CD14-positive monocyte (primary cell): ENCODE measurements around the gene PLCG1. TPM values are rescaled to one million over a fixed set of nuclear protein-coding genes. Genes with fewer than 3 reads are reported as not detected.

Experiments used
- DNase-seq, 3 donors: peaks; one replicate each; pipeline ENCODE4 v3.0.0-alpha.2; 2011 to 2022
- H2AFZ ChIP-seq: 2 replicates; pipeline ENCODE4 v1.6.0; 2012; ENCODE audit warnings: mild to moderate bottlenecking, low read depth, low read length, inconsistent platforms; ENCODE audit not compliant: insufficient read depth, poor library complexity, severe bottlenecking
- H3K27ac ChIP-seq, 2 donors: 1 replicate in 1 of 2; 2 replicates in 1 of 2; pipeline ENCODE4 v1.5.1; 2012 to 2013; ENCODE audit warnings: low read length in 2 of 2, control low read depth in 1 of 2, inconsistent platforms in 1 of 2, low read depth in 1 of 2, mild to moderate bottlenecking in 1 of 2
- H3K27me3 ChIP-seq, 2 donors: one replicate each; pipeline versions ENCODE4 v1.6.0 to v1.6.1; 2011 to 2013; ENCODE audit warnings: low read length in 2 of 2; ENCODE audit not compliant: control insufficient read depth in 2 of 2, insufficient read depth in 2 of 2
- H3K36me3 ChIP-seq, 2 donors: replicated peaks in 1 of 2; 1 replicate in 1 of 2; 2 replicates in 1 of 2; pipeline versions ENCODE4 v1.5.1 to v1.6.1; 2012 to 2013; ENCODE audit warnings: low read length in 2 of 2, control low read depth in 1 of 2, inconsistent platforms in 1 of 2, mild to moderate bottlenecking in 1 of 2; ENCODE audit not compliant: insufficient read depth in 2 of 2, control insufficient read depth in 1 of 2
- H3K4me1 ChIP-seq, 2 donors: 1 replicate in 1 of 2; 2 replicates in 1 of 2; pipeline versions ENCODE4 v1.5.1 to v1.6.1; 2012 to 2013; ENCODE audit warnings: low read length in 2 of 2, control low read depth in 1 of 2, inconsistent platforms in 1 of 2, mild to moderate bottlenecking in 1 of 2, moderate library complexity in 1 of 2; ENCODE audit not compliant: insufficient read depth in 2 of 2, control insufficient read depth in 1 of 2
- H3K4me2 ChIP-seq: replicated peaks from 2 replicates; pipeline ENCODE3; 2012; ENCODE audit warnings: low read length, moderate library complexity, mild to moderate bottlenecking; ENCODE audit not compliant: poor library complexity, severe bottlenecking; ENCODE audit errors: extremely low read depth
- H3K4me3 ChIP-seq, 3 experiments: fragments of 200-600 bp in 1 of 3; sonication (generic) in 1 of 3; replicated peaks in 1 of 3; 1 replicate in 2 of 3; 2 replicates in 1 of 3; pipeline ENCODE4 v1.5.1; 2011 to 2013; ENCODE audit warnings: low read length in 3 of 3, mild to moderate bottlenecking in 3 of 3, control low read depth in 2 of 3, low read depth in 2 of 3, inconsistent platforms in 1 of 3, moderate library complexity in 1 of 3
- H3K79me2 ChIP-seq: 2 replicates; pipeline ENCODE4 v1.6.0; 2012; ENCODE audit warnings: mild to moderate bottlenecking, control low read depth, inconsistent platforms, low read length, moderate library complexity; ENCODE audit not compliant: insufficient read depth
- H3K9ac ChIP-seq: 2 replicates; pipeline ENCODE4 v1.6.0; 2017; ENCODE audit warnings: low read length, mild to moderate bottlenecking; ENCODE audit not compliant: insufficient read depth, poor library complexity, severe bottlenecking
- H3K9me3 ChIP-seq, 2 donors: replicated peaks in 1 of 2; 1 replicate in 1 of 2; 2 replicates in 1 of 2; pipeline versions ENCODE4 v1.5.1 to v1.6.1; 2012 to 2013; ENCODE audit warnings: low read length in 2 of 2, control low read depth in 1 of 2; ENCODE audit not compliant: control insufficient read depth in 1 of 2, insufficient read depth in 1 of 2
- H4K20me1 ChIP-seq: 2 replicates; pipeline ENCODE4 v1.6.0; 2012; ENCODE audit warnings: mild to moderate bottlenecking, low read length, control low read depth, moderate library complexity; ENCODE audit not compliant: insufficient read depth
- H3K27ac Mint-ChIP-seq, 7 donors: one replicate each; pipeline ENCODE4 v1.8.0; 2020; ENCODE audit warnings: mild to moderate bottlenecking in 7 of 7, mixed read lengths in 7 of 7, moderate library complexity in 6 of 7, inconsistent platforms in 2 of 7
- H3K27me3 Mint-ChIP-seq, 3 donors: one replicate each; pipeline ENCODE4 v1.8.0; 2021 to 2022; ENCODE audit warnings: low read depth in 3 of 3, mild to moderate bottlenecking in 3 of 3, mixed read lengths in 3 of 3, moderate library complexity in 3 of 3, inconsistent platforms in 1 of 3
- H3K36me3 Mint-ChIP-seq, 2 donors: one replicate each; pipeline ENCODE4 v1.8.0; 2020; ENCODE audit warnings: mixed read lengths in 2 of 2, inconsistent platforms in 1 of 2, mild to moderate bottlenecking in 1 of 2
- H3K4me1 Mint-ChIP-seq: one replicate; pipeline ENCODE4 v1.8.0; 2020; ENCODE audit warnings: mild to moderate bottlenecking, mixed read lengths
- H3K4me3 Mint-ChIP-seq, 2 donors: one replicate each; pipeline ENCODE4 v1.8.0; 2020; ENCODE audit warnings: mild to moderate bottlenecking in 2 of 2, mixed read lengths in 2 of 2, moderate library complexity in 1 of 2
- H3K9me3 Mint-ChIP-seq, 7 donors: one replicate each; pipeline ENCODE4 v1.8.0; 2020 to 2022; ENCODE audit warnings: mixed read lengths in 7 of 7, mild to moderate bottlenecking in 6 of 7, moderate library complexity in 6 of 7, inconsistent platforms in 2 of 7
- WGBS: methylation state at CpG from one replicate; pipeline ENCODE4 v1.1.5; 2013; ENCODE audit warnings: missing lambda C conversion rate; ENCODE audit not compliant: insufficient coverage; 5-methylcytosine and 5-hydroxymethylcytosine counted together
- intact Hi-C, 2 donors: fragments of 100-400 bp; cut with micrococcal nuclease; formaldehyde crosslinking; loops; one replicate each; pipeline versions ENCODE4 v1.15.0 to v1.15.1; 2023
- polyA minus RNA-seq: library from RNA; depleted of rRNA, polyadenylated mRNA; stranded (reverse); fragments of >200 nt; gene quantifications from 2 replicates; pipeline ENCODE4 v1.2.3, GENCODE V29; 2012
- polyA plus RNA-seq, 3 donors: library from polyadenylated mRNA; depleted of rRNA in 1 of 3; unstranded in 2 of 3; stranded (reverse) in 1 of 3; fragments of 300-500 nt in 2 of 3; fragments of >200 nt in 1 of 3; fragmentation: Illumina TruSeq in 2 of 3; gene quantifications; 1 replicate in 2 of 3; 2 replicates in 1 of 3; pipeline ENCODE4 v1.2.3, GENCODE V29; 2012 to 2021
- total RNA-seq, 12 experiments: library from RNA in 1 of 12; stranded (reverse) in 1 of 12; fragments of 120-200 nt in 1 of 12; gene quantifications; one replicate each; pipeline ENCODE4 v1.2.4 and lab custom pipeline; 2013 to 2026; ENCODE audit warnings: mixed read lengths in 6 of 12, inconsistent platforms in 1 of 12
- TF ChIP-seq, protein P1 (sequence below): fragments of 200-600 bp; IDR thresholded peaks from one replicate; pipeline ENCODE4 v1.8.0; 2022; ENCODE audit warnings: antibody characterized with exemption, mild to moderate bottlenecking

The PLCG1 gene
- 1.7 TPM for total RNA-seq (2013)
- polyA plus RNA-seq (1 to 10 TPM in 2 of 3 donors, under 1 TPM in 1; 0.33 to 3.8 (median 1.0) TPM), polyA minus RNA-seq (1.3 and 5.5 TPM in 2 replicates), total RNA-seq (lab: John Stamatoyannopoulos, UW) (3.2 to 25.8 (median 10.5) reads per million in 11 experiments)

DNA sequence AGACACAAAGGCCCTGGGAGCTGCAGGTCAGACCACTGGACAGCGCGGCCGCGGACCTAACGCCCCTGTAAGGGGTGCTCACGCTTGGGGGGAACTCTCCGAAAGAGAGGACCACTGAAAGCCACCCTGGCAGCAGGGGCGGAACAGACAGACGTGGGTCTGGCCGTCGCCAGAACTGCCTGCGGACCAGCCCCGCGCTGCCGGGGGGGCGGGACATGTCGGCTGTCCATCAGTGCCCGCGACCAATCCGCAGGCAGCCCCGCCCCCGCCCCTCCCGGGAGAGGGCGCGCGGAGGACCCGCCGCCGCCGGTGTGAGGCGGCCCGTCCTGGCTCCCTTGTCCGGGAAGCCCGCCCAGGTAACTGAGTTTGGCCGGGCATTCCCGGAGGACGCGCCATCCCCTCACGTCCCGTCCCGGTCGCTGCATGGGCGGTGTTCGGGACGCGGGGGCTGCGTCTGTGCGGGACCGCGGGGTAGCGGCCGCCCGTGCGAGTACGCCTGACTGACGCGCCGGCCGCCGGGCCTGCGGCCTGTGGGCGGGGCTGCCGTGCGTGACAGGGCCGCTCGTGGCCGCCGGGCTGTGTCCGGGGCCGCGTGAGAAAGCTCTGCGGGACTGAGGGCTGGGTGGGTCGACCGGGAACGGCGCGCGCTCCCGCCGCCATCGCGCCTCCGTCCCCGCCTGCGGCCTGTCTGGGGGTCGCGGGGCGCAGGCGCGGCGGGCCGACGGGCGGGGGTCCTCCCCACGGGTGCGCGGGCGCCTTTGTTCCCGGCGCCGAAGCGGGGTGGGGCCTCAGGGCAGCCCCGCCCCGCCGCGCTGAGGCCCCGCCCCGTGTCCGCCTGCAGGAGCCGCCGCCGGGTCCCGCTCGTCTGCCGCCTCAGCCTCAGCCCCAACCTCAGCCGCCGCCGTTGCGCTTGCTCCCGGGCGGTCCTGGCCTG lies at the start of gene PLCG1:
TSS of gene PLCG1 (plus strand) at position 864 of the 934 bp plus-strand sequence. CDS start 99 bp downstream, outside the sequence.
- Mint-ChIP-seq H3K9me3 (peaks cover 0 to 4% (median 2%) of the 10 kb centered on the region in 7 donors), H3K4me1 (peaks cover 6% of the 10 kb centered on the region), H3K4me3 (peak within 1 kb of the TSS; percentile 89), H3K36me3 (peaks cover 0 to 8% of the 10 kb centered on the region in 2 donors), H3K27ac (peak within 1 kb of the TSS in 2 of 7 donors; percentile 69 to 85), H3K27me3 (peaks cover 37 to 51% (median 46%) of the 10 kb centered on the region in 3 donors)
- Histone ChIP-seq H3K27ac (peak within 1 kb of the TSS in 1 of 2 donors; percentile 61), H3K4me3 (peak within 1 kb of the TSS; percentile 58 to 80 (median 75)), H3K4me1 (peaks cover 14 to 17% of the 10 kb centered on the region in 2 donors), H3K36me3 (no peaks in the 10 kb centered on the region), H3K27me3 (peaks cover 19 to 39% of the 10 kb centered on the region in 2 donors), H3K9me3 (no peaks in the 10 kb centered on the region), H3K4me2 (peak within 1 kb of the TSS; percentile 70), H3K9ac (peak within 1 kb of the TSS; percentile 79), H3K79me2 (no peaks in the 10 kb centered on the region), H2AFZ (peak within 1 kb of the TSS; percentile 82), H4K20me1 (no peaks in the 10 kb centered on the region)
- intact Hi-C loops = no loop called here
- WGBS = under 1% methylated on average over 121 of the region's 121 CpGs
- TF ChIP-seq, protein P1, sequence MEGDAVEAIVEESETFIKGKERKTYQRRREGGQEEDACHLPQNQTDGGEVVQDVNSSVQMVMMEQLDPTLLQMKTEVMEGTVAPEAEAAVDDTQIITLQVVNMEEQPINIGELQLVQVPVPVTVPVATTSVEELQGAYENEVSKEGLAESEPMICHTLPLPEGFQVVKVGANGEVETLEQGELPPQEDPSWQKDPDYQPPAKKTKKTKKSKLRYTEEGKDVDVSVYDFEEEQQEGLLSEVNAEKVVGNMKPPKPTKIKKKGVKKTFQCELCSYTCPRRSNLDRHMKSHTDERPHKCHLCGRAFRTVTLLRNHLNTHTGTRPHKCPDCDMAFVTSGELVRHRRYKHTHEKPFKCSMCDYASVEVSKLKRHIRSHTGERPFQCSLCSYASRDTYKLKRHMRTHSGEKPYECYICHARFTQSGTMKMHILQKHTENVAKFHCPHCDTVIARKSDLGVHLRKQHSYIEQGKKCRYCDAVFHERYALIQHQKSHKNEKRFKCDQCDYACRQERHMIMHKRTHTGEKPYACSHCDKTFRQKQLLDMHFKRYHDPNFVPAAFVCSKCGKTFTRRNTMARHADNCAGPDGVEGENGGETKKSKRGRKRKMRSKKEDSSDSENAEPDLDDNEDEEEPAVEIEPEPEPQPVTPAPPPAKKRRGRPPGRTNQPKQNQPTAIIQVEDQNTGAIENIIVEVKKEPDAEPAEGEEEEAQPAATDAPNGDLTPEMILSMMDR = no peak
- peak; percentile 67 to 76 (median 69) for DNase-seq

DNA sequence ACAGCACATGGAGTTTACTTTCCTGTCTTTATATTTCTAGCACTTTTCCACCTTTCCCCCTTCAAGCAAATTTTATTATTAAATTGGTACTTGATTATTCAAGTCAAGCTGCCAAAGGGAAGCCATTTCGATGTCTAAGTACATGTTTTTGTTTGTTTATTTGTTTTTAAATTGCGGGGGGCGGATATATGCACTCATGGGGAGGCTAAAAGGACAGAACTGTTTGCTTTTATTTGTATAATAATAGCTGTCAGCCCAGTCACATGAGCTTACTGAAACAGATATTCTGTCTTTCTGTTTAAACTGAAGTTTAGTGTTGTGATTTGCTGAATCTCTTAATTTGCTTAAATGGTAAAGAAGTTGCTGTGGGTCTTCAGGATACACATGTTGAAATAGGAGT lies 49.6 kb upstream of the PLCG1 start:
- TF ChIP-seq, protein P1 = no peak
- H3K36me3 ChIP-seq = peaks cover 48 to 93% of the 10 kb centered on the region in 2 donors
- H3K4me2 ChIP-seq = no peak overlapping the region
- Mint-ChIP-seq H3K9me3 (no peaks in the 10 kb centered on the region), H3K27ac (peak overlapping the region in 1 of 7 donors; percentile 33), H3K27me3 (no peaks in the 10 kb centered on the region), H3K36me3 (peaks cover 74 to 93% of the 10 kb centered on the region in 2 donors), H3K4me3 (no peak overlapping the region), H3K4me1 (peaks cover 14% of the 10 kb centered on the region)
- no peak overlapping the region for H3K27ac ChIP-seq
- peaks cover 34% of the 10 kb centered on the region for H4K20me1 ChIP-seq
- no peaks in the 10 kb centered on the region for H3K27me3 ChIP-seq
- no peak overlapping the region for H2AFZ ChIP-seq
- peaks cover 11 to 16% of the 10 kb centered on the region in 2 donors for H3K4me1 ChIP-seq
- intact Hi-C loops = loop anchor here in 1 of 2 donors (5.0 kb wide), 1 partner anchor 35 kb away; no protein-coding TSS in a partner anchor
- no peaks in the 10 kb centered on the region for H3K79me2 ChIP-seq
- no peak overlapping the region for H3K4me3 ChIP-seq
- DNase-seq = no peak
- no peaks in the 10 kb centered on the region for H3K9me3 ChIP-seq
- 100% methylated on average over 2 of the region's 3 CpGs for WGBS
- no peak overlapping the region for H3K9ac ChIP-seq
